Measurements from ENCODE around the gene FAM117A. TPM values are rescaled to one million over a fixed set of nuclear protein-coding genes. Genes with fewer than 3 reads are reported as not detected.

The FAM117A gene
- total and polyA plus RNA-seq, 10 of the 15 experiments (the other 5 are each of a cell fraction or from before 2014, with no cell fraction given) = 2.1 to 29.6 (median 20.0) TPM

DNA sequence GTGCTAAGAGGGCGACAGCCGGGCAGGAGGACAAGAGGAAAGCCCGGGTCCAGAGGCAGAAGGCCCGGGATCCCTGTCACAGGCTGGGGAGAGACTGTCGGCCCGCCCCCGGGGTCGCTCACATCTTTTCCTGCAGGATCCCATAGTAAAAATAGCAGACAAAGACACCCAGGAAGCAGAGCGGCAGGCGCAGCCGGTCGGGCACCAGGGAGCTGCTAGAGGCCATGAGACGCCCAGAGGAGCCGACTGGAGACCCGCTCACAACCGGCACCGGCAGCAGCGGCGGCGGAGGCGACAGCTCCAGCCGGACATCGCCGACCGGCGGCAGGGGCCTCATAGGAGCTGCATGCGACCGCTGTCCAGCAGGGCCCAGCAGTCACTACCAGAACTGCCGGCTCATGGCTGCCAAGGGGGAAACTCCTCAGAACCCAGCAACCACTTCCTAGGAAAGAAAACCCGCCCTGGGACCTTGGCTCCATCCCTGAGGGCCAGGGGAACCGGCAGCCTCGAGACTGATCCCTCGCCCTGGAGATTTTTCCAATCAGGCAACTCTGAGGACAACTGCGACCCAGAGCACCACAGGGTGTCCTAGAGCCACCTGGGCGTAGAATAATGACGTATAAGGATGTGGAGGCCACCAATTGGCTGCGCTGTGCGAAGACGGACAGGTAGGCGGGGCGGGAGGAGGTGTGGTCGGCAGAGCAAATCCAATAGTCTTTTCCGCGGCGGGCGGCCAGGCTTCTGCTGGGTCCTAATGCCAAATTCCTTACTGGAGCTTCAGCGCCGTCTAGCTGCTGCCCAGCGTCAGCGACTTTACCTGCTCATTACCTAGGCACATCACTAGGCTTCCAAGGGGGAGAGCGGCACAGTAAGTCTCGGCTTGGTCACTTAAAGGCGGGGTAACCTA lies 56.1 kb downstream of the FAM117A start, which contains the start of gene SLC35B1 (continued):
- TF ChIP-seq BCLAF1 (IDR thresholded peaks at IDR 0.05) (no peak), STAT1 (conservative IDR thresholded peaks at IDR 0.05) (peak; percentile 98; the same call in 1 of the 2 replicates), TAF1 (IDR thresholded peaks at IDR 0.05; ENCODE audit: borderline replicate concordance, low read depth, low read length) (peak; percentile 70), DPF2 (IDR thresholded peaks at IDR 0.05) (peak; percentile 70), YBX1 (IDR thresholded peaks at IDR 0.05) (no peak), YY1 (IDR thresholded peaks at IDR 0.05; ENCODE audit: low read depth, low read length) (peak; percentile 86), ASH2L (IDR thresholded peaks at IDR 0.05; ENCODE audit: borderline replicate concordance, low read depth) (peak; percentile 87; the same call in 1 of the 2 replicates), MYB (IDR thresholded peaks at IDR 0.05; ENCODE audit: borderline replicate concordance, low read depth, low read length) (peak; percentile 99), IRF4 (IDR thresholded peaks at IDR 0.05; ENCODE audit: low read depth, low read length) (0 out of 2 replicates have a peak, but pooled peaks have one; percentile 57), ESRRA (IDR thresholded peaks at IDR 0.05; ENCODE audit: low read length) (no peak), LARP7 (IDR thresholded peaks at IDR 0.05) (peak; percentile 87; the same call in 1 of the 2 replicates), IKZF2 (IDR thresholded peaks at IDR 0.05) (peak; percentile 74 to 82), PKNOX1 (IDR thresholded peaks at IDR 0.05) (peak; percentile 97), NFXL1 (IDR thresholded peaks at IDR 0.05; ENCODE audit: borderline replicate concordance) (no peak), SUPT20H (IDR thresholded peaks at IDR 0.05; ENCODE audit: borderline replicate concordance, control insufficient read depth, low read depth, low read length) (no peak), JUNB (IDR thresholded peaks at IDR 0.05) (peak; percentile 22; the same call in 1 of the 2 replicates), POLR2AphosphoS5 (IDR thresholded peaks at IDR 0.05; ENCODE audit: low read length) (peak; percentile 78), SUZ12 (IDR thresholded peaks at IDR 0.05; ENCODE audit: unreplicated experiment) (no peak), ZBED1 (IDR thresholded peaks at IDR 0.05; ENCODE audit: borderline replicate concordance) (no peak), EGR1 (IDR thresholded peaks at IDR 0.05; ENCODE audit: borderline replicate concordance in 1 of 2, low read depth in 2 of 2, low read length in 2 of 2) (peak in 1 of 2 experiments; percentile 74; a peak in 1 of 3 replicates)
- TF ChIP-seq, protein P1, sequence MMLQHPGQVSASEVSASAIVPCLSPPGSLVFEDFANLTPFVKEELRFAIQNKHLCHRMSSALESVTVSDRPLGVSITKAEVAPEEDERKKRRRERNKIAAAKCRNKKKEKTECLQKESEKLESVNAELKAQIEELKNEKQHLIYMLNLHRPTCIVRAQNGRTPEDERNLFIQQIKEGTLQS (IDR thresholded peaks at IDR 0.05; ENCODE audit: borderline replicate concordance, extremely low read depth, low read depth, low read length) = no peak; the same call in 1 of the 2 replicates
- TF ChIP-seq, protein P2, sequence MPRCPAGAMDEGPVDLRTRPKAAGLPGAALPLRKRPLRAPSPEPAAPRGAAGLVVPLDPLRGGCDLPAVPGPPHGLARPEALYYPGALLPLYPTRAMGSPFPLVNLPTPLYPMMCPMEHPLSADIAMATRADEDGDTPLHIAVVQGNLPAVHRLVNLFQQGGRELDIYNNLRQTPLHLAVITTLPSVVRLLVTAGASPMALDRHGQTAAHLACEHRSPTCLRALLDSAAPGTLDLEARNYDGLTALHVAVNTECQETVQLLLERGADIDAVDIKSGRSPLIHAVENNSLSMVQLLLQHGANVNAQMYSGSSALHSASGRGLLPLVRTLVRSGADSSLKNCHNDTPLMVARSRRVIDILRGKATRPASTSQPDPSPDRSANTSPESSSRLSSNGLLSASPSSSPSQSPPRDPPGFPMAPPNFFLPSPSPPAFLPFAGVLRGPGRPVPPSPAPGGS (IDR thresholded peaks at IDR 0.05; ENCODE audit: borderline replicate concordance, insufficient read depth, low read depth, low read length, poor library complexity, severe bottlenecking) = peak; percentile 63
- TF ChIP-seq, protein P3, sequence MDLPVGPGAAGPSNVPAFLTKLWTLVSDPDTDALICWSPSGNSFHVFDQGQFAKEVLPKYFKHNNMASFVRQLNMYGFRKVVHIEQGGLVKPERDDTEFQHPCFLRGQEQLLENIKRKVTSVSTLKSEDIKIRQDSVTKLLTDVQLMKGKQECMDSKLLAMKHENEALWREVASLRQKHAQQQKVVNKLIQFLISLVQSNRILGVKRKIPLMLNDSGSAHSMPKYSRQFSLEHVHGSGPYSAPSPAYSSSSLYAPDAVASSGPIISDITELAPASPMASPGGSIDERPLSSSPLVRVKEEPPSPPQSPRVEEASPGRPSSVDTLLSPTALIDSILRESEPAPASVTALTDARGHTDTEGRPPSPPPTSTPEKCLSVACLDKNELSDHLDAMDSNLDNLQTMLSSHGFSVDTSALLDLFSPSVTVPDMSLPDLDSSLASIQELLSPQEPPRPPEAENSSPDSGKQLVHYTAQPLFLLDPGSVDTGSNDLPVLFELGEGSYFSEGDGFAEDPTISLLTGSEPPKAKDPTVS (IDR thresholded peaks at IDR 0.05; ENCODE audit: low read depth, low read length) = no peak

Data from GM12878 (cell line).